Measurements from ENCODE around the gene FNBP1L. TPM values are rescaled to one million over a fixed set of nuclear protein-coding genes. Genes with fewer than 3 reads are reported as not detected.

FNBP1L gene
- total RNA-seq, 4 donors from 2014 or later = 6.1 to 24.7 (median 14.7) TPM

DNA sequence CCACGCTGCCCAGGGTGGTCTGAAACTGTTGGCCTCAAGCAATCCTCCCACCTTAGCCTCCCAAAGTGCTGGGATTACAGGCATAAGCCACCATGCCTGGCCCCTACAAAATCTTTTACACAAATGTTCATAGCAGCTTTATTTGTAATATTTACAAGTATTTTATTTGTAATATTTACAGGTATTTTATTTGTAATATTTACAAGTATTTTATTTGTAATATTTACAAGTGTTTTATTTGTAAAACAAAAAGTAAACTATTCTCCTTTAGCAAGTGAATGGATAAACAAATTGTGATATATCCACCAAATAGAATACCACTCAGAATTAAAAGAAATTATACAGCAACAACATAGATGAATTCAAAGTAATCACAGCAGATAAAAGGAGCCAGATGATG, 11.4 kb upstream of the FNBP1L start:
- H3K27ac ChIP-seq = no peak overlapping the region
- no peaks in the 10 kb centered on the region for H3K36me3 ChIP-seq
- no peak for ATAC-seq
- H3K4me1 ChIP-seq = no peaks in the 10 kb centered on the region
- H3K9me3 ChIP-seq = no peaks in the 10 kb centered on the region
- TF ChIP-seq, protein P1, sequence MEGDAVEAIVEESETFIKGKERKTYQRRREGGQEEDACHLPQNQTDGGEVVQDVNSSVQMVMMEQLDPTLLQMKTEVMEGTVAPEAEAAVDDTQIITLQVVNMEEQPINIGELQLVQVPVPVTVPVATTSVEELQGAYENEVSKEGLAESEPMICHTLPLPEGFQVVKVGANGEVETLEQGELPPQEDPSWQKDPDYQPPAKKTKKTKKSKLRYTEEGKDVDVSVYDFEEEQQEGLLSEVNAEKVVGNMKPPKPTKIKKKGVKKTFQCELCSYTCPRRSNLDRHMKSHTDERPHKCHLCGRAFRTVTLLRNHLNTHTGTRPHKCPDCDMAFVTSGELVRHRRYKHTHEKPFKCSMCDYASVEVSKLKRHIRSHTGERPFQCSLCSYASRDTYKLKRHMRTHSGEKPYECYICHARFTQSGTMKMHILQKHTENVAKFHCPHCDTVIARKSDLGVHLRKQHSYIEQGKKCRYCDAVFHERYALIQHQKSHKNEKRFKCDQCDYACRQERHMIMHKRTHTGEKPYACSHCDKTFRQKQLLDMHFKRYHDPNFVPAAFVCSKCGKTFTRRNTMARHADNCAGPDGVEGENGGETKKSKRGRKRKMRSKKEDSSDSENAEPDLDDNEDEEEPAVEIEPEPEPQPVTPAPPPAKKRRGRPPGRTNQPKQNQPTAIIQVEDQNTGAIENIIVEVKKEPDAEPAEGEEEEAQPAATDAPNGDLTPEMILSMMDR (IDR thresholded peaks at IDR 0.05) = no peak
- TF ChIP-seq POLR2AphosphoS5 (IDR thresholded peaks at IDR 0.05) (no peak), POLR2A (IDR thresholded peaks at IDR 0.05) (no peak), EP300 (IDR thresholded peaks at IDR 0.05) (no peak)
- WGBS, 2 donors (ENCODE audit: low coverage in 1 of 2) = 50 to 90% methylated on average over 1 of the region's 1 CpG
- peaks cover 10% of the 10 kb centered on the region for H3K27me3 ChIP-seq
- H3K4me3 ChIP-seq = no peak overlapping the region

DNA sequence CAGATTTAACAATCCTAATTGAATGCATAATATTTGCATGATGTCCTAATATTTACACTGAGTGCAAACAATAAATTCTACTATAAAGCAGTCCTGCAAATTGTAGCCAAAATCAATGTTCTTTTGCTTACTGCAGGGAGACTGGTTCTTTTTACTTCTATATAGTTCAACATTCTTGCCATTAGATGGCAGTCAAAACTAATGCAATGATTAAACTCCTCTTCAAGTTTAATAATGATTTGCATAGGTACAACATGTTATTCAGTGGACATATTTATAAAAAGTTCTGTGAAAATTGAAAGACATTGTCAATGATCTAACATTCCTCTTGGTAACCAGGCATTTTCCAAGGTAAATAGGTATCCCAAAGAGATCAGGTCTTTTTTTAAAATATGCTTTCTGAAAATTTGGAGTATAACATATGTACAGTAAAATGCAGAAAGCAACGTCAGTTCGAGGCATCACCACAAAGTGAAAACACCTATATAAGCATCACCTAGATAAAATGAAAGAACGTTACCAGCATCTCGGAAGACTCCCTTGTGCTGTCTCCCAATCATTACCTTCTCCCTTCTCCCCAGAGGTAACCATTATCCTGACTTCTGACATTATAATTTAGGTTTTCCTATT, 9.8 kb upstream of the FNBP1L start:
- TF ChIP-seq, protein P1 (IDR thresholded peaks at IDR 0.05) = peak; percentile 51 to 75 (median 63)
- no peak for TF ChIP-seq POLR2AphosphoS5 (IDR thresholded peaks at IDR 0.05)
- Histone ChIP-seq H3K27me3 (peaks cover 10% of the 10 kb centered on the region), H3K9me3 (no peaks in the 10 kb centered on the region), H3K36me3 (no peaks in the 10 kb centered on the region), H3K4me3 (no peak overlapping the region), H3K4me1 (no peaks in the 10 kb centered on the region), H3K27ac (no peak overlapping the region)
- WGBS, 2 donors (ENCODE audit: low coverage in 1 of 2) = 31 to 43% methylated on average over 4 of the region's 4 CpGs
- ATAC-seq = no peak

DNA sequence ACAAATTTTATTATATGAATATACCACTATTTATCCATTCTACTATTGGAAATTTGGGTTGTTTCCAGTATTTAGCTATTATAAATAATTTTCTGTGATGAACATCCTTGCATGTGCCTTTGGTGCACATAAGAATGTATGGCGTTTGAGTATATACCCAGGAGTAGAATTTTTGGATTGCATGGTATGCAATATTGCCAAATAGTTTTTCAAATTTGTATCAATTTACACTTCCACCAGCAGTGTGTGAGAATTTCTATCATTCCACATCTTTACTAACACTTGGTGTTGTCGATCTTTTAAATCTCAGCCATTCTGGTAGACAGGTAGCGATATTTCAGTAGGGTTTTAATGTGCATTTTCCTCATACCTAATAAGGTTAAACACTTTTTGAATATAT, 9.2 kb upstream of the FNBP1L start:
- Histone ChIP-seq H3K27me3 (peaks cover 6% of the 10 kb centered on the region), H3K4me3 (no peak overlapping the region), H3K36me3 (no peaks in the 10 kb centered on the region), H3K4me1 (no peaks in the 10 kb centered on the region), H3K27ac (no peak overlapping the region), H3K9me3 (no peaks in the 10 kb centered on the region)
- TF ChIP-seq, protein P1 (IDR thresholded peaks at IDR 0.05) = no peak
- TF ChIP-seq POLR2A (IDR thresholded peaks at IDR 0.05) (no peak), EP300 (IDR thresholded peaks at IDR 0.05) (no peak), POLR2AphosphoS5 (IDR thresholded peaks at IDR 0.05) (no peak)
- WGBS, 2 donors (ENCODE audit: low coverage in 1 of 2) = 70 to 73% methylated on average over 3 of the region's 3 CpGs
- ATAC-seq = no peak

DNA sequence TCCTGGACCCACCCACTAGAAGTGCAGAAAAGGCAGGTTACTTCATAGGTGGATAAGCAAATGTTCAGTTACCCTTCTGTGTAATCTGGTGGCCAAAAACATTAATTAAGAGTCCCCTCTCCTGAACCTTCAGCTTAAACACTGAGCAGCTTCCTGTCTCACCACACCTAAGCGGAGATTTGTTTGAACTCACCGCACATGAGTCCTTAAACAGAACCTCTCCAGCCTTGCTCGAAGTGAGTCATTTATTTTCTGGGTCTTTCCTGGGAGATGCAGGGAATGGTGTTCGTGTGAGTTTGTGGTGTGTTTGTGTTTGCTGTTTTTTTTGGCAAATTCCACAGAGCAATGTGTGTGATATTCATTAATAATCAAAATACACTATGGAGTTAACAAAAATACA, 7.6 kb upstream of the FNBP1L start:
- H3K27me3 ChIP-seq = no peaks in the 10 kb centered on the region
- no peak overlapping the region for H3K27ac ChIP-seq
- no peaks in the 10 kb centered on the region for H3K4me1 ChIP-seq
- H3K4me3 ChIP-seq = no peak overlapping the region
- no peaks in the 10 kb centered on the region for H3K36me3 ChIP-seq
- TF ChIP-seq POLR2A (IDR thresholded peaks at IDR 0.05) (no peak), POLR2AphosphoS5 (IDR thresholded peaks at IDR 0.05) (no peak), EP300 (IDR thresholded peaks at IDR 0.05) (no peak)
- TF ChIP-seq, protein P1 (IDR thresholded peaks at IDR 0.05) = no peak
- no peak for ATAC-seq
- WGBS, 2 donors (ENCODE audit: low coverage in 1 of 2) = 76 to 82% methylated on average over 3 to 4 of the region's 4 CpGs
- H3K9me3 ChIP-seq = no peaks in the 10 kb centered on the region

DNA sequence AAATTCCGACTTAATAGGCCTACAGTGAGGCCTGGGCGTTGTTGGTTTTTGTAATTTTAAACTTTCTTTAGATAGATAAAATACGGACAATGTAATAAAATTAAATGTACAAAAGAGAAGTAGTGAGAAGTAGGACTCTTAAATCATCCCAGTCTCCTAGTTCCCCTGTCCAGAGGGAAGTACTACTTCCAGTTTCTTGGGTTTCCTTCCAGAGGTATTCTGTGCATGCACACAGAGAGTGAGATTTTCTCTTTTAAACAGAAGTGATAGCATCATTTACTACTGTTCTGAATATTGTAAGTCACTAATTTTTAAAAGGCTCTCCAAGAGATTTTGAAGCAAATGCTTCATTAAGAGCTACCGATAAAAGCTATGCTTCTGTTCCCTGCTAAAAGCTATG, 7.2 kb upstream of the FNBP1L start:
- TF ChIP-seq POLR2A (IDR thresholded peaks at IDR 0.05) = no peak
- TF ChIP-seq POLR2AphosphoS5 (IDR thresholded peaks at IDR 0.05) = no peak
- TF ChIP-seq, protein P1 (IDR thresholded peaks at IDR 0.05) = no peak
- TF ChIP-seq EP300 (IDR thresholded peaks at IDR 0.05) = no peak
- no peaks in the 10 kb centered on the region for H3K36me3 ChIP-seq
- no peaks in the 10 kb centered on the region for H3K27me3 ChIP-seq
- no peaks in the 10 kb centered on the region for H3K9me3 ChIP-seq
- 92 to 96% methylated on average over 3 to 4 of the region's 4 CpGs for whole genome bisulfite sequencing, 2 donors (ENCODE audit: low coverage in 1 of 2)
- H3K4me3 ChIP-seq = no peak overlapping the region
- ATAC-seq = no peak
- no peaks in the 10 kb centered on the region for H3K4me1 ChIP-seq
- H3K27ac ChIP-seq = no peak overlapping the region
